Osteocyte (in vitro differentiated cells): ENCODE measurements around the gene APPL1. TPM values are rescaled to one million over a fixed set of nuclear protein-coding genes. Genes with fewer than 3 reads are reported as not detected.

Experiments used
- DNase-seq: peaks from one replicate; pipeline ENCODE4 v3.0.0; 2021; ENCODE audit warnings: mixed read lengths; ENCODE audit not compliant: unreplicated experiment; ENCODE audit errors: extremely low spot score
- H3K27ac Mint-ChIP-seq: one replicate; pipeline ENCODE4 v1.8.0; 2021; ENCODE audit warnings: mild to moderate bottlenecking, mixed read lengths; ENCODE audit not compliant: unreplicated experiment
- H3K27me3 Mint-ChIP-seq: one replicate; pipeline ENCODE4 v1.8.0; 2021; ENCODE audit warnings: mixed read lengths; ENCODE audit not compliant: unreplicated experiment
- H3K36me3 Mint-ChIP-seq: one replicate; pipeline ENCODE4 v1.8.0; 2021; ENCODE audit warnings: mixed read lengths; ENCODE audit not compliant: unreplicated experiment
- H3K4me1 Mint-ChIP-seq: one replicate; pipeline ENCODE4 v1.8.0; 2021; ENCODE audit warnings: mixed read lengths; ENCODE audit not compliant: unreplicated experiment
- H3K4me3 Mint-ChIP-seq: one replicate; pipeline ENCODE4 v1.8.0; 2021; ENCODE audit warnings: mild to moderate bottlenecking, moderate library complexity, mixed read lengths; ENCODE audit not compliant: unreplicated experiment
- H3K9me3 Mint-ChIP-seq: one replicate; pipeline ENCODE4 v1.8.0; 2021; ENCODE audit warnings: mixed read lengths; ENCODE audit not compliant: unreplicated experiment
- long read RNA-seq: library from polyadenylated mRNA; unstranded; transcript quantifications from one replicate; pipeline ENCODE4 v2.0.0, GENCODE V29; 2021
- total RNA-seq: library from RNA; stranded (reverse); gene quantifications from 2 replicates; pipeline ENCODE4 v1.2.1, GENCODE V29; 2021
- TF ChIP-seq, protein P1 (sequence below): fragments of 200-600 bp; sonication (generic); IDR thresholded peaks from 2 replicates; pipeline ENCODE4 v1.5.0; 2021; ENCODE audit warnings: antibody characterized with exemption, mild to moderate bottlenecking, moderate library complexity

The APPL1 gene, protein sequence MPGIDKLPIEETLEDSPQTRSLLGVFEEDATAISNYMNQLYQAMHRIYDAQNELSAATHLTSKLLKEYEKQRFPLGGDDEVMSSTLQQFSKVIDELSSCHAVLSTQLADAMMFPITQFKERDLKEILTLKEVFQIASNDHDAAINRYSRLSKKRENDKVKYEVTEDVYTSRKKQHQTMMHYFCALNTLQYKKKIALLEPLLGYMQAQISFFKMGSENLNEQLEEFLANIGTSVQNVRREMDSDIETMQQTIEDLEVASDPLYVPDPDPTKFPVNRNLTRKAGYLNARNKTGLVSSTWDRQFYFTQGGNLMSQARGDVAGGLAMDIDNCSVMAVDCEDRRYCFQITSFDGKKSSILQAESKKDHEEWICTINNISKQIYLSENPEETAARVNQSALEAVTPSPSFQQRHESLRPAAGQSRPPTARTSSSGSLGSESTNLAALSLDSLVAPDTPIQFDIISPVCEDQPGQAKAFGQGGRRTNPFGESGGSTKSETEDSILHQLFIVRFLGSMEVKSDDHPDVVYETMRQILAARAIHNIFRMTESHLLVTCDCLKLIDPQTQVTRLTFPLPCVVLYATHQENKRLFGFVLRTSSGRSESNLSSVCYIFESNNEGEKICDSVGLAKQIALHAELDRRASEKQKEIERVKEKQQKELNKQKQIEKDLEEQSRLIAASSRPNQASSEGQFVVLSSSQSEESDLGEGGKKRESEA
- total RNA-seq: 36.2 and 38.9 TPM in 2 replicates
- long read RNA-seq, full-length matches to known transcripts: 20 of 53 reads
- long read RNA-seq, partial matches to known transcripts: 21 of 53 reads
- long read RNA-seq, other reads (novel, unspliced or antisense): 12 of 53 reads

DNA sequence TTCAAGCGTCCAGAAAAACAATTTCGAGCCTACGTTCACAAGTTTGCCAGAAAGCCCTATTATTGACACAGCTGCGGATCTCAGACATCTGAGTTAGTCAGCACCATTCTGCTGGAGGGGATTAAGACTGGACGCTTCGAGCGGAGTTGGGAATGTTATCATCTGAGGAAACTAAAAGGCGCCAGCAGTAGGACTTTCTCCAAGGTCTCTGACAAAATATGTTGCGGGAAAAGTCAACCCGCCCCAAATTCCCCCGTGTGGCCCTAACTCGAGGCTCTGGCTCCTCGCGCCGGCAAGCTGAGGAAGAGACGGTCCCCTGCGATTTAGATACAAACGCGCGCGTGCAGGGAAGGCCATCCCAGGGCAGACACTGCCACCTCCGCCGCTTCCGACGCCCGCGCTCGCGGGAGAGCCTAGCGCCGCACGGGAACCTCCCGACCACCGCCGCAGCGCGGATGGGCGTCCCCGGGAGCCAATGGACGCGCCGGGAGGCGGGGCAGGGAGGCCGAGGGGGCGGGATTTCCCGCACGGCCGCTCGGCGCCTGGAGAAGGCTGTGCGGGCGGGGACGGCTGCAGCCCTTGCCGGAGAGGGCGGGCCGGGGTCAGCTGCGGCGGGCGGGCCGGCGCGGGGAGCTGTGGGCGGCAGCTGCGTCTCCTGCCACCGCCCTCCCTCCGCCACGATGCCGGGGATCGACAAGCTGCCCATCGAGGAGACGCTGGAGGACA is at the start of gene APPL1:
TSS of gene APPL1 (plus strand) at position 526 of the 726 bp plus-strand sequence. CDS start at position 681, 155 bp downstream.
- TF ChIP-seq, protein P1, sequence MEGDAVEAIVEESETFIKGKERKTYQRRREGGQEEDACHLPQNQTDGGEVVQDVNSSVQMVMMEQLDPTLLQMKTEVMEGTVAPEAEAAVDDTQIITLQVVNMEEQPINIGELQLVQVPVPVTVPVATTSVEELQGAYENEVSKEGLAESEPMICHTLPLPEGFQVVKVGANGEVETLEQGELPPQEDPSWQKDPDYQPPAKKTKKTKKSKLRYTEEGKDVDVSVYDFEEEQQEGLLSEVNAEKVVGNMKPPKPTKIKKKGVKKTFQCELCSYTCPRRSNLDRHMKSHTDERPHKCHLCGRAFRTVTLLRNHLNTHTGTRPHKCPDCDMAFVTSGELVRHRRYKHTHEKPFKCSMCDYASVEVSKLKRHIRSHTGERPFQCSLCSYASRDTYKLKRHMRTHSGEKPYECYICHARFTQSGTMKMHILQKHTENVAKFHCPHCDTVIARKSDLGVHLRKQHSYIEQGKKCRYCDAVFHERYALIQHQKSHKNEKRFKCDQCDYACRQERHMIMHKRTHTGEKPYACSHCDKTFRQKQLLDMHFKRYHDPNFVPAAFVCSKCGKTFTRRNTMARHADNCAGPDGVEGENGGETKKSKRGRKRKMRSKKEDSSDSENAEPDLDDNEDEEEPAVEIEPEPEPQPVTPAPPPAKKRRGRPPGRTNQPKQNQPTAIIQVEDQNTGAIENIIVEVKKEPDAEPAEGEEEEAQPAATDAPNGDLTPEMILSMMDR: no peak
- Mint-ChIP-seq H3K27ac (peak within 1 kb of the TSS; percentile 96), H3K4me1 (peaks cover 33% of the 10 kb centered on the region), H3K9me3 (no peaks in the 10 kb centered on the region), H3K27me3 (no peaks in the 10 kb centered on the region), H3K36me3 (no peaks in the 10 kb centered on the region), H3K4me3 (peak within 1 kb of the TSS; percentile 87)
- peak; percentile 98 for DNase-seq

DNA sequence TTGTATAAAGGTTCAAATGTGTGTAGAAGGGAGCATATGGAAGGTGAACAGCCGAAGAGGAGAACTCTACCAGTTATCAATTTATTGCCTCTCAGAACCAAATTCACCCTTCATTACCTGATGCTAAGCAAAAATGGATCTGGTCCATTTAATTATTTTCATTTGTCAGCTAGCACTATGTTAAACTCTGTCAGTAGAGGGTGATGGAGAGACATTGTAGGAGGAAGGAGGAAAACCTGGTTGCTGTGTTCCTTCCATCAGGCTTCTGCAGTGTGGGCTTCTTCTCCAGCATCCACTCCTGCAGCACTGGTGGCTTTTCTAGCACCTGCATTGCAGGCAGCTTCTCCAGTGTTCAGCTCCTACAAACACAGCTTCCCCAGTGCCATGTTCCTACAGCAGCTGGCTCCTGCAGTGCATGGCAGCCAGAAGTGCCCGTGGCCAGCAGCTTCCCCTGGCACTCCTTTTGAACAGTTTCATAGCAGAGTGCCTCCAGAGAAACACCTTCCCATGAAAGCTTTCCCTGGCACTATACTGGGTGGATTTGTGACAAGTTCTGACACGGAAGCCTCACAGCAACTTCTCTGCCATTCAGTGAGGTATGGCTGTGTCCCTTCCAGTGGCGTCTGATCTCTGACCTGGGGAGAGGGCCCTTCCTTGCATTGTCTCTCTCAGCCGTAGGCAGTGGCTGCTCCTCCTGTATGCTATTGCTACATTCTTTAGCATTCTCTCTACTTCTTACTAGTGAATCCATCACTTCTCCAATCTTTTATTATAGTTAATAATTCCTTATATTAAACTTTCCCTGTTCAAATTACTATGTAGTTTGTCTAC is 47.7 kb upstream of the APPL1 start:
- no peaks in the 10 kb centered on the region for H3K9me3 Mint-ChIP-seq
- no peaks in the 10 kb centered on the region for H3K36me3 Mint-ChIP-seq
- DNase-seq: no peak
- H3K4me3 Mint-ChIP-seq: no peak overlapping the region
- H3K4me1 Mint-ChIP-seq: peaks cover 3% of the 10 kb centered on the region
- TF ChIP-seq, protein P1: peak; percentile 51
- peaks cover 29% of the 10 kb centered on the region for H3K27me3 Mint-ChIP-seq
- no peak overlapping the region for H3K27ac Mint-ChIP-seq

DNA sequence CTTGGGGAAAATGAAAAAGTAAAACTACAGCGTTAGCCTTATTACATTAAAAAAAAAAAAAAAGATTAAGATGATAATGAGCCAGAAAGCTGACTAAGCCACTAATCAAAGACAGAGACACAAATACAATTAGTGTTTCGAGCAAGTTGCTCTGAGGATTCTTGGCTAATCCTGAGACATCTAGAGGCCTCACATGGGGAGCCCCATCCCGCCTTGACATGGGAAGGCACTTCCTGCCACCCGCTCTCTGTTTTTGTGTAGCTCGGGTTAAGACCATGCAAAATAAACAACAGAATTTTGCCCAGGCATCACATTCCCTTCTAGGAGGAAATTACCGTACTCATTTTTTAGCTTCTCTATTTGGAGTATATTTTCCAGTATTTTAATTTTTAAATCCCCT is 43.0 kb upstream of the APPL1 start:
- TF ChIP-seq, protein P1: no peak
- H3K4me3 Mint-ChIP-seq: no peak overlapping the region
- no peak for DNase-seq
- peaks cover 13% of the 10 kb centered on the region for H3K27me3 Mint-ChIP-seq
- H3K4me1 Mint-ChIP-seq: peaks cover 4% of the 10 kb centered on the region
- H3K9me3 Mint-ChIP-seq: no peaks in the 10 kb centered on the region
- H3K27ac Mint-ChIP-seq: no peak overlapping the region
- no peaks in the 10 kb centered on the region for H3K36me3 Mint-ChIP-seq

DNA sequence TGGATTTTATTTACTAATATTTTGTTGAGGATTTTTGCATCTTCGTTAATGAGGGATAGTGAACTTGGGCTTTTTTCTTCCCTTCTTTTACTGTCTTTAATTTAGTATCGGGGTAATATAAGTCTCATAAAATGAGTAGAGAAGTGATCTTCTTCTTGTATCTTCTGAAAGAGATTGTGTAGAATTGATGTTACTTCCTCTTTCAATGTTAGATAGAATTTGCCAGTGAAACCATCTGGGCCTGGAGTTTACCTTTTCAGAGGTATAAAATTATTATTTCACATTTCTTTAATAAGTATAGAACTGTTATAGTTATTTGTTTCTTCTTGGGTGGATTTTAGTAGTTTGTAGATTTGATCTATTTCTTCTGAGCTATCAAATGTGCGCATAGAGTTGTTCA is 35.5 kb upstream of the APPL1 start:
- H3K4me1 Mint-ChIP-seq: peaks cover 4% of the 10 kb centered on the region
- H3K9me3 Mint-ChIP-seq: no peaks in the 10 kb centered on the region
- no peaks in the 10 kb centered on the region for H3K36me3 Mint-ChIP-seq
- no peak for DNase-seq
- no peak overlapping the region for H3K27ac Mint-ChIP-seq
- TF ChIP-seq, protein P1: no peak
- H3K27me3 Mint-ChIP-seq: peaks cover 17% of the 10 kb centered on the region
- no peak overlapping the region for H3K4me3 Mint-ChIP-seq
